Measurements from ENCODE around the gene INSIG2. TPM values are rescaled to one million over a fixed set of nuclear protein-coding genes. Genes with fewer than 3 reads are reported as not detected.

INSIG2 gene
- total RNA-seq, 4 donors from 2014 or later: 3.6 to 42.4 (median 25.8) TPM

DNA sequence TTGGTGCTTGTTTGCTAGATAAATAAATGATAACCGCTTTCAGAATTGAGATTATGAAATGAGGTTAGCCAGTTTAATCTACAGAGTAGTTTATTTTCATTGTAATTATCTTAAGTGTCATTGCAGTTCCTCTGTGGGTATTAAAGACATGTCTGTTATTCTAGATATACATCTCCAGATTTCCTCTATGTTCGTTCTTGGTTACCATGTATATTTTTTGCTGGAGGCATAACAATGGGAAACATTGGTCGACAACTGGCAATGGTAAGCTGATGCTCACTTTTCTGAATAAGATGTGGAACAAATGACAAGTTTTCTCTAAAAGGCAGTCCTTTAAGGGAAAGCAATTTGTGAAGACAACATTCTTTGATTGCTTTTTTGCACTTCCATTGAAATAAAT lies 18.7 kb downstream of the INSIG2 start:
- Histone ChIP-seq H3K4me3 (no peak overlapping the region), H3K27ac (no peak overlapping the region), H3K4me1 (no peaks in the 10 kb centered on the region), H3K36me3 (no peaks in the 10 kb centered on the region), H3K9me3 (no peaks in the 10 kb centered on the region), H3K27me3 (no peaks in the 10 kb centered on the region)
- intact Hi-C loops (cut with DNase I; ENCODE audit: low total_unique reads): no loop called here
- DNase-seq: no peak
- TF ChIP-seq POLR2A (IDR thresholded peaks at IDR 0.05) (no peak), CTCF (IDR thresholded peaks at IDR 0.05) (no peak)

- no peaks in the 10 kb centered on the region for H3K36me3 ChIP-seq
- no peaks in the 10 kb centered on the region for H3K4me1 ChIP-seq
- no peak for DNase-seq
- H3K4me3 ChIP-seq: no peak overlapping the region
- intact Hi-C loops (cut with DNase I; ENCODE audit: low total_unique reads): no loop called here
- H3K27ac ChIP-seq: no peak overlapping the region
- H3K27me3 ChIP-seq: no peaks in the 10 kb centered on the region
- TF ChIP-seq CTCF (IDR thresholded peaks at IDR 0.05) (no peak), POLR2A (IDR thresholded peaks at IDR 0.05) (no peak)
- H3K9me3 ChIP-seq: no peaks in the 10 kb centered on the region
Measured at GRCh38 chr2:118110310-118110709, 22.0 kb downstream of the INSIG2 start.

DNA sequence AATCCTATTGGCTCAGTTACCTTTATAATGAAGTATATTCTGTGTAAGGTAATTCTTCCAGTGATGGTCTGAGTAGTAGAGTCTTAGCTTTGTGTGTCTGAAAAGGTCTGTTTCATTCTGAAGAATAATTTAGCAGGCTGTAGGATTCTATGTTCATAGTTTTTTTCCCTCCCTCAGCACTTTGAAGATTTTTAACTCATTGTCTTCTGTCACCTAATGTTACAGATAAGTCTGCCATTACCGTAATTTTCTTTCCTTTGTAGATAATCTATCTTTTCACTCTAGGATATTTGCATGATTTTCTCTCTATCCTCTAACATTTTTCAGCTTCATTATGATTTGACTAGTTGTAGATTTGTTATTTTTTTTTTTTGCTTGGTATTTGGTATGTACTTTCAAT lies 22.7 kb downstream of the INSIG2 start:
- TF ChIP-seq CTCF (IDR thresholded peaks at IDR 0.05) (no peak), POLR2A (IDR thresholded peaks at IDR 0.05) (no peak)
- no peaks in the 10 kb centered on the region for H3K9me3 ChIP-seq
- intact Hi-C loops (cut with DNase I; ENCODE audit: low total_unique reads): no loop called here
- H3K27me3 ChIP-seq: no peaks in the 10 kb centered on the region
- no peak overlapping the region for H3K4me3 ChIP-seq
- H3K4me1 ChIP-seq: no peaks in the 10 kb centered on the region
- no peak for DNase-seq
- H3K27ac ChIP-seq: no peak overlapping the region
- no peaks in the 10 kb centered on the region for H3K36me3 ChIP-seq

GRCh38 chr2:118112771-118113334 lies 24.6 kb downstream of the INSIG2 start:
- intact Hi-C loops (cut with DNase I; ENCODE audit: low total_unique reads): no loop called here
- DNase-seq: no peak
- Histone ChIP-seq H3K27me3 (no peaks in the 10 kb centered on the region), H3K9me3 (no peaks in the 10 kb centered on the region), H3K36me3 (no peaks in the 10 kb centered on the region), H3K4me3 (no peak overlapping the region), H3K4me1 (no peaks in the 10 kb centered on the region), H3K27ac (no peak overlapping the region)
- TF ChIP-seq CTCF (IDR thresholded peaks at IDR 0.05): no peak
- TF ChIP-seq POLR2A (IDR thresholded peaks at IDR 0.05): no peak

DNA sequence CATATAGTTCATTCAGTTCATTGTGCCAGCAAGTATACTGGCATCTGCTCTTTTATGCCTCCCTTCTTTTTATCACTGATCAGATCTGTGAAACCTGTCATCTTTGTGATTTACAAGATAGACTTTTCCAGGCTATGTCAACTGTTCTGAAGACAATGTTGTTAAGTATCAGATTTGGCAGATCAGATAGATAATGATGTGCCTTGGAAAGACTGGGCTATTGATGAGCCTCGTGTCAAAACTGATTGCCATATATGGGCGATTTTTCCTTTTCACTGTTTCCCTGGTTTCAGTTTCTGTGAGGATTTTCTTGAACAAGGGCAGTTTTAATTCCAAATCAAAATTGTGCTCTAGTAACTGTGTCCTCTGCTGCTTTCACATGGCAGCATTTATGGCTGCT lies 26.6 kb downstream of the INSIG2 start:
- intact Hi-C loops (cut with DNase I; ENCODE audit: low total_unique reads): no loop called here
- no peak for DNase-seq
- no peak overlapping the region for H3K4me3 ChIP-seq
- no peaks in the 10 kb centered on the region for H3K9me3 ChIP-seq
- H3K36me3 ChIP-seq: no peaks in the 10 kb centered on the region
- H3K4me1 ChIP-seq: no peaks in the 10 kb centered on the region
- H3K27ac ChIP-seq: no peak overlapping the region
- no peak for TF ChIP-seq POLR2A (IDR thresholded peaks at IDR 0.05)
- TF ChIP-seq CTCF (IDR thresholded peaks at IDR 0.05): no peak
- no peaks in the 10 kb centered on the region for H3K27me3 ChIP-seq

Measured in uterus (tissue), 4 donors.